ENCODE data around the gene VLDLR.
"Not testable (repeated sequence)": the region's sequence is repeated elsewhere in the genome, so short reads cannot be mapped to it uniquely, and the experiment has no call there.

Gene VLDLR

GRCh38 chr9:2700909-2701550, 79.4 kb downstream of the VLDLR start:
- no peak for DNase-seq (ENCODE audit: low read depth)
- TF ChIP-seq CTCF (IDR thresholded peaks at IDR 0.05; ENCODE audit: low read length, missing control alignments), result no peak
- no peak overlapping the region for H3K4me3 ChIP-seq (replicated peaks; ENCODE audit: low read depth, low read length)

- no peak for TF ChIP-seq CTCF (IDR thresholded peaks at IDR 0.05; ENCODE audit: low read length, missing control alignments)
- no peak for DNase-seq (ENCODE audit: low read depth)
- H3K4me3 ChIP-seq (replicated peaks; ENCODE audit: low read depth, low read length), result no peak overlapping the region
Observed at GRCh38 chr9:2704504-2704903, 82.9 kb downstream of the VLDLR start.

- DNase-seq (ENCODE audit: low read depth); H3K4me3 ChIP-seq (replicated peaks; ENCODE audit: low read depth, low read length): not testable (repeated sequence)
Observed at GRCh38 chr9:2707256-2707655, 85.7 kb downstream of the VLDLR start.

Data from fibroblast of pulmonary artery (primary cell).